Breast epithelium (tissue), 3 donors: ENCODE measurements around the gene PTP4A1.

Experiments
- POLR2A ChIP-seq: fragments of 450-650 bp; IDR thresholded peaks from one replicate; pipeline ENCODE4 v1.6.1; 2016; ENCODE audit warnings: antibody characterized with exemption, mild to moderate bottlenecking, moderate library complexity
- POLR2AphosphoS5 ChIP-seq, 3 donors: sonication (generic); formaldehyde crosslinking; IDR thresholded peaks; one replicate each; pipeline ENCODE4 v1.6.1; 2017; ENCODE audit warnings: antibody characterized with exemption in 3 of 3

- TF ChIP-seq POLR2AphosphoS5 (IDR thresholded peaks at IDR 0.05), result no peak
- no peak for TF ChIP-seq POLR2A
Observed at GRCh38 chr6:63546236-63546635, 26.0 kb upstream of the PTP4A1 start.
